ENCODE results near the gene TUBA8.
"Not testable (repeated sequence)": the region's sequence is repeated elsewhere in the genome, so short reads cannot be mapped to it uniquely, and the experiment has no call there.

TUBA8 gene

GRCh38 chr22:18110194-18110953, at the start of gene TUBA8:
TSS of gene TUBA8 (plus strand) at chr22:18110809. CDS start at chr22:18110866, 57 bp downstream.
- DNase-seq (ENCODE audit: low read depth), result peak; percentile 31

GRCh38 chr22:18062421-18062820, 48.2 kb upstream of the TUBA8 start:
- no peak for DNase-seq (ENCODE audit: low read depth)

GRCh38 chr22:18063306-18063705, 47.3 kb upstream of the TUBA8 start:
- DNase-seq (ENCODE audit: low read depth), result no peak

GRCh38 chr22:18063715-18064114, 46.9 kb upstream of the TUBA8 start:
- not testable (repeated sequence) for DNase-seq (ENCODE audit: low read depth)

GRCh38 chr22:18064636-18065035, 46.0 kb upstream of the TUBA8 start:
- DNase-seq (ENCODE audit: low read depth), result no peak

GRCh38 chr22:18065256-18065655, 45.4 kb upstream of the TUBA8 start:
- no peak for DNase-seq (ENCODE audit: low read depth)

- no peak for DNase-seq (ENCODE audit: low read depth)
These were observed 44.3 kb upstream of the TUBA8 start for GRCh38 chr22:18066181-18066859.

GRCh38 chr22:18067121-18067520, 43.5 kb upstream of the TUBA8 start:
- DNase-seq (ENCODE audit: low read depth), result no peak

- DNase-seq (ENCODE audit: low read depth), result no peak
These were observed 42.9 kb upstream of the TUBA8 start for GRCh38 chr22:18067548-18068341.

GRCh38 chr22:18068381-18068988, 42.1 kb upstream of the TUBA8 start:
- DNase-seq (ENCODE audit: low read depth), result no peak

- DNase-seq (ENCODE audit: low read depth), result no peak
These were observed 41.6 kb upstream of the TUBA8 start for GRCh38 chr22:18069041-18069440.

- no peak for DNase-seq (ENCODE audit: low read depth)
These were observed 40.6 kb upstream of the TUBA8 start for GRCh38 chr22:18070041-18070440.

GRCh38 chr22:18070556-18071306, 39.9 kb upstream of the TUBA8 start:
- DNase-seq (ENCODE audit: low read depth), result no peak

- not testable (repeated sequence) for DNase-seq (ENCODE audit: low read depth)
These were observed 39.2 kb upstream of the TUBA8 start for GRCh38 chr22:18071307-18071967.

- DNase-seq (ENCODE audit: low read depth), result no peak
These were observed 38.7 kb upstream of the TUBA8 start for GRCh38 chr22:18071968-18072310.

- no peak for DNase-seq (ENCODE audit: low read depth)
These were observed 37.1 kb upstream of the TUBA8 start for GRCh38 chr22:18073467-18073866.

GRCh38 chr22:18073927-18074326, 36.7 kb upstream of the TUBA8 start:
- DNase-seq (ENCODE audit: low read depth), result not testable (repeated sequence)

GRCh38 chr22:18075101-18075719, 35.4 kb upstream of the TUBA8 start:
- DNase-seq (ENCODE audit: low read depth), result no peak

GRCh38 chr22:18075720-18076497, 34.7 kb upstream of the TUBA8 start:
- DNase-seq (ENCODE audit: low read depth), result peak; percentile 87

Measured in iris pigment epithelial cell (primary cell).